ENCODE measurements around the gene RNF225.
"Not testable (repeated sequence)": the region's sequence is repeated elsewhere in the genome, so short reads cannot be mapped to it uniquely, and the experiment has no call there.

Gene RNF225

DNA sequence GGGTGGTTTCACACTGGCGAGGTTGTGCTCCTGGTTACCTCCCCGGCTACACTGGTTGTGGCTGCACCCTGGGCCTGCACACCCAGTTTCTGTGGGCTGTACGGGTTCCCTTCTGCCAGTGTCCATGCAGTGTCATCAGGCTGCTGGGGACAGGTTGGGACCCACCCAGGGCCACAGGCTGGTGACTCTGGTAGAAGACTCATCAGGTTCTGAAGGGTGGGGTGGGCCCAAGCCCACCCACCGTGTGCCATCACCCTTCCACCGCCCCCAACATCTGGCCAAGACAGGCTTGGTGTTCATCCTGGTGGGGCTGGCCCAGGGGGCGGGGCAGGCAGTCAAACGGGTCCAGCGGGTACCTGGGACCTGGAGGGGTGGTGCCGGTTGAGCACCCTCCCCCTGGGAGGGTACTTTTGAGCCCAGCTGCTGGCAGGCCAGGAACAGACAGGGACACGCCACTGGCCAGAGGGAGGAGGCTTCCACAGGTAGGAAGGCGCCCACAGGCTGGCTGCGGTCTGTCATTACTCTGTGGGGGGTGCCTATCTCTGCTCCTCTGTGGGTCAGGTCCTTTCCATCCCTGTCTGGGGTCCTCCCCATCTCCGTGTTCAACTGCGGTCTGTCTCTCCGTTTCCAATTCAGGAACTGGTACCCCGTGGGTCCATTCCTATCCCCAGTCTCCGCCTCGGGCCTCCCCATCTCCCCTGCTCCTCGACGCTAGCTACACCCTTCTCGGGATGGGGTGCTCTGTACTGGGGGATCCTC lies at the start of gene RNF225:
RNF225 (plus strand) TSS at position 437 of the 759 bp plus-strand sequence. CDS start 434 bp downstream, outside the sequence.
- no peak for DNase-seq

DNA sequence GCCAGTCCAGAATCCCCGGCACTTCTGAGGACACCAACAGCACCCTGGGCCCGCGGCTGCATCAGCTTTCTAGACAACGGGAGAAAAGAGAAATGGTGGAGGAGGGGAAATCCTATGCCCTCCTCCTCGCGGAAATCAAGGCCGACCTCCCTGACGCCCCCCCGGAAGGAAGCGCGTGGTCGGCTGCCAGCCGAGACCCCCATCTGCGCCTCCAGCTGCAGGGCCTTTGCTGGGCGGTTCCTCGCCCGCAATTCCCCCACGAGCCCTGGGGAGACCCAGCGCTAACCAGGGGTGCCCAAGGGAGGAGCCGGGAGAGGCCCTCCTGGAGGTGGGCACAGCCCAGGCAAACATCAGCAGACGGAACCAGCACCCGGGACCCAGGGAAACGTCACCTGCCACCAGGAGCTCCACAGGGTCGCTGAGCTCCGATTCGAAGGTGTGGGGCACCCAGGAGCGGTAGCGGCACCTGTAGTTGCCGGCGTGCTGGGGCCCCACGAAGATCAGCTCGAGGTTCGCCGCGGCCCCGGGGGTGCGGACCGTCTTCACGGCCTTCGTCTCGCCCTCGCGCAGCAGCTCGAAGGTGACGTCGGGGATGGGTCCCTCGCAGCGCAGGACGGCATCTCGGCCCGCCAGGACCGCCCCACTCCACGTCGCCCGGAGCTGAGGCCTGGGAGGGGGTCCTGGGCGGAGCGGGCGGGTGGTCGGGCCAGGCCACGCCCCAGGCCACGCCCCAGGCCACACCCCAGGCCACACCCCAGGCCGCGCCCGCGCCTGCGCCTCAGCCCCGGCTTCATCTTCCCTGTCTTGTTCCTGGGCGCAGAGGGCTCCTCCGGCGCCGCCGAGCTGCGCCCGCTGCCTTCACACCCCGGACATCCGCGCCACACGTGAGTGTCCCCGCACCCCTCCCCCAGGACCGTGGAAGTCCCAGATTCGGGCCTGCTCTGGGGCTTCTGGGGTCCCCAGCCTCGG lies 48.2 kb upstream of the RNF225 start:
- DNase-seq, result peak; percentile 41

DNA sequence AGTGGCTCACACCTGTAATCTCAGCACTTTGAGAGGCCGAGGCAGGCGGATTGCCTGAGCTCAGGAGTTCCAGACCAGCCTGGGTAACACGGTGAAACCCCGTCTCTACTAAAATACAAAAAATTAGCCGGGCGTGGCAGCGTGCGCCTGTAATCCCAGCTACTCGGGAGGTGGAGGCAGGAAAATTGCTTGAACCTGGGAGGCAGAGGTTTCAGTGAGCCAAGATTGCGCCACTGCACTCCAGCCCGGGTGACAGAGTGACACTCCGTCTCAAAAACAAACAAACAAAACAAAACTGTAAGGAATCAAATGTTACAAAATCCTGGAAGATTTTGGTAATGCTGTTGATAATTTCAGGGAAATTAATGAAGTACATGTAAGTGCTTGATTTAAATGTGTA lies 47.4 kb upstream of the RNF225 start:
- DNase-seq, result not testable (repeated sequence)

DNA sequence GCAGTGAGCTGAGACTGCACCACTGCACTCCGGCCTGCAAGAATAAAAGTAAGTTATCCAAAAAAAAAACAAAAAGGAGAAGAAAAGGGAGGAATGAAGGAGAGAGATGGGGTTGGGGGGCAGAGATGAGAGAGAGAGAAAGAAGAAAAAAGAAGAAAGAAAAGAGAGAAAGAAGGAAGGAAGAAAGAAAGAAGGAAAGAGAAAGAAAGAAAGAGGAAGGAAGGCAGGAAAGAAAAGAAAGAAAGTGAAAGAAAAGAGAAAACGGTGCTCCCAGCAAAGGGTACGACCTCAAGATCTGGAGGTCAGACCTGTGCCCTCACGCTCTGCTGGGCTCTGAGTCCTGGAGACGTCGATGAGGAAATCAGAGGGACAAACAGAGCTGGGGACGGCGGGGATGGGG lies 45.9 kb upstream of the RNF225 start:
- DNase-seq, result no peak

DNA sequence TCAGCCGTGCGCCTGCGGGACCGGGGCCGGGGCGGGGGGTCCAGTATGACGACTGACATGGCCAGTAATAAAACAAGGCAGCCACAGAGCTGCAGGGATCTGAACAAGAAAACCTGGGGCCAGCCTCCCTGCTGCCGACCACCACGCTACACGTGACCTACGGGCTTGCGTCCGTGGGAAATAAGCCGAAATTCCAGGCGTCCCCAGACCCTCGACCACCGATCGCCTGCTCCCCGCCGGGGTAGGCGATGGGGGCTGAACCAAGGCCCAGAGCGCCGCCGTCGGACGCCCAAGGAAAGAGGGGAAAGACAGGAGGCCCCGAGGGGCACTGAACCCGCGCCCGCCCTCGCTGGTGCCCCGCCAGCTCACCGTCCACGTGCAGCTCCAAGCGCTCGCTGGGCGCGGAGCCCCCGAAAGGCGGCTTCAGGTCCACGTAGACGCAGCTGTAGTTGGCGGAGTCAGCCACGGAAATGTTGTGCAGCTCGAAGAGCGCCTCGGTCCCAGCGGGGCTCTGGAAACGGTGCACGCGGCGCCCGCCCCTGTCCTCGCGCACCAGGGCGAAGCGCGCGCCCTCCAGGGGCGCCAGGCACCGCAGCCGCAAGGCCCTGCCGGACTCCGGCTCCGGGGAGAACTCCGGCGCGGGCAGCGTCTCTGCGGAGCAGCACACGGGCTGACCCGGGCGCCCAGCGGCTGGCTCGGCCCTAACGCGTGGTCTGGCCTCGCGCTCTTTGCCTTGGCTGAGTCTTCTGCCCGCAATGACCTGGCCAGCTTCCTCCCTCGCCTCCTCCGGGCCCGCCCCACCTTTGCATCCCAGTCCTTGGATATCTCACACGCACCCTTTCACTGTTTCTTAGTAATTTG lies 45.2 kb upstream of the RNF225 start:
- DNase-seq, result no peak

DNA sequence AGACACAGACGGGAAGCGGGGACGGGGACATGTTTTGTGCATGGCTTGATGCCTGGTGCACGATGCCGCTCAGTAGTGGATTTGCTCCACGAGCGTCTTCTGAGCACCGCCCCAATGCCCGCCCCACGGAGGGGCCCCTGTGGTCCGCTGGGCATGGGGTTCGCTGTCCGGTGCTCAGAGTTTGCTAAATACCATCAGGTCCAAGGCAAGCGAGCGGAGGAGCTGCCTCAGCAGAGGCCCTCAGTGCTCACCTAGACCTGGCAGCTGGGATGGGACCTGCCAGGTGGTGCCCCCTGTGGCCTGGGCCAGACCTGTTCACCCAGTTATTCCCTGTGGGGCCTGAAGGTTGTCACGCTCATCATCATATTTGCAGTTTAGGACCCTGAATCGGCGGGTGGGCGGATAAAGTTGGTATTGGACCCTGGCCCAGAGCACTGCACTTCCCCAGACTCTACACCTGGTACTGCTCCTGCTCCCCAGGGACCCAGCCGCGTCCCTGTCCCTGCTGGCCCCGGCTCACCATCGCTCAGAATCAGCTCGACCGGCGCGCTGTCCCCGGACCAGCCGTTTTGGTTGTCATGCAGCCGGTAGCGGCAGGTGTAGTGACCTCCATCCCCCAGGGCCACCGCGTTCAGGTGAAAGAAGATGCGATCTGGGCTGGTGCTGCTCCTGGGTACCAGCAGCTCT lies 44.4 kb upstream of the RNF225 start:
- no peak for DNase-seq

DNA sequence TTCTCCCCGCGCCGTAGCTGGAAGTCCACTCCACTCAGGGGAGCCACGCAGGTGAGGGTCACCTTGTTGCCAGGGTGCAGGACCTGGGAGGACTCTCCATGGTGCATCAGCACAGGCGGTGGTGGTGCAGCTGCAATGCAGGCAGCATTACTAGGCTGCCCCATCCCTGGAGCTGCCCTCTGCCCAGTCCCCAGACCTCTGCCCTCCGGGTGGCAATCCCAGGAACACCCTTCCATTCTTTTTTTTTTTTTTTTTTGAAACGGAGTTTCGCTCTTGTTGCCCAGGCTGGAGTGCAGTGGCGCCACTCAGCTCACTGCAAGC lies 43.9 kb upstream of the RNF225 start:
- no peak for DNase-seq

DNA sequence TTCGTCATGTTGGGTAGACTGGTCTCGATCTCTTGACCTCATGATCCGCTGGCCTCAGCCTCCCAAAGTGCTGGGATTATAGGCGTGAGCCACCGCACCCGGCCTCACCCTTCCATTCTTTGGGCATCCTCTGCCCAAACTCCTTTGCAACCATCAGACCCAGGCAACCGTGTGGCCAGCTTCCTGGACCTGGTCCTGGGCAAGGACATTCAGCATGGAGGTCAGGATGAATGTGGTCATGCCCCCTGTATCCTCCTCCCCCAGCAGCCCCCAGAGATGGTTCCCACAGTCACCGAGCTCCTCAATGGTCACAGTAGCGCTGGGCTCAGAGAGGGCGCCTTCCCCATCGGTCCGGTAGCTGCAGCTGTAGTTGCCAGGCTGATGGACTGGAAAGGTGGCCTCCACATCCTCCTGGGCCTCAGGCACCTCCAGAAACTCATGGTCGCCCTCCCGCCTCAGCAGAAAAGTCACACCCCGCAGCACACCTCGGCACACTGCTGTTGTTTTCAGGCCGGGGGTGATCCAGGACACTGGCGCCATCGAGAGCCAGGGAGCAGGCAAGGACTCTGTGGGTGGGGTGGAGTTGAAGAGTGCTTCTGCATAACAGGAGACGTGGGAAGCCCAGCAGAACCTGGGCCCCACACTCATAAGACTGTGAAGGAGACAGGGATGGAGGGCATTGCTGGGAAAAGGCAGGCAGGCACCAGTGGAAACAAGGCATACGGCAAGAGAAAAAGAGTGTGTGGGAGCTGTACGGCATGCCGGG lies 43.3 kb upstream of the RNF225 start:
- no peak for DNase-seq

DNA sequence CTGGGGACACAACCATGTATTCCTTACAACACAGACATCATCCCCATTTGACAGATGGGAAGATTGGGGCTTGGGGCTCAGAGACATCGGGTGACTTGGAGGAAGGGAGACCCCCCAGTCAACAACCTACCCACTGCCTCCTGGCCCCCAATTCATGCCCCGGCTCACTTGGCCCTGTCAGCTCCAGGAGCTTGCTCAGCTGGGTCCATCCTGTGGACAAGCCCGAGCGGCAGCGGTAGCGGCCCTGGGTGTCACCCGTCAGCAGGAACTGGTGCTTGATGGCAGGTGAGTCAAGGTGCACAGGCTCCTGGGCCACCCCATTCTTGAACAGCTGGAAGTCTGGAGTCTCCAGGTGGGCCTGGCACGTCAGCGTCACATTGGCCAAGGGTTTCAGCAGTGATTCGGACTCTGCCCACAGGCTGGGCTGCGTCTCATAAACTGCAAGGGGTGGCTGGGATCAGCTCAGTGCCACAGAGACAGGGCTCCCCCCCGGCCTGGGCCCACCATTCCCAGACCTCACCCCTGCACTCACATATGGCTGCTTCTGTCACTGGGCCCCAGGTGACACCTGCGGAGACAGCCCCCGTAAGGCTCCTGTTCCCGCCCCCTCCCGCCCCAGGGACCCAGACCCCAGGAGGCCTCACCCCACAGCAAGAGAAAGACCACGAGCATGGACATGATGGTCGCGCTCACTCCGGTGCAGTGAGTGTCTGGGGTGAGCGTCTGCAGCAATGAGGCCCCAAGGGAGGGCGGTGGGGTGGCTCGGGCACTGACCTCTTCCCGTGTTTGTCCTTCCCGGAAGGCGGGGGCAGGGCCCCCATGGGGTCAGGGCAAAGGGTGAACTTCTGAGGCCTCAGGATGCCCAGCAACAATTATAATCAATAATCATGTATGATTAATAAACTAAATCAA lies 42.4 kb upstream of the RNF225 start, which contains the start of gene A1BG:
A1BG (minus strand) TSS at position 733 of the 912 bp plus-strand sequence; CDS start at position 678, 55 bp downstream.
- DNase-seq, result no peak

DNA sequence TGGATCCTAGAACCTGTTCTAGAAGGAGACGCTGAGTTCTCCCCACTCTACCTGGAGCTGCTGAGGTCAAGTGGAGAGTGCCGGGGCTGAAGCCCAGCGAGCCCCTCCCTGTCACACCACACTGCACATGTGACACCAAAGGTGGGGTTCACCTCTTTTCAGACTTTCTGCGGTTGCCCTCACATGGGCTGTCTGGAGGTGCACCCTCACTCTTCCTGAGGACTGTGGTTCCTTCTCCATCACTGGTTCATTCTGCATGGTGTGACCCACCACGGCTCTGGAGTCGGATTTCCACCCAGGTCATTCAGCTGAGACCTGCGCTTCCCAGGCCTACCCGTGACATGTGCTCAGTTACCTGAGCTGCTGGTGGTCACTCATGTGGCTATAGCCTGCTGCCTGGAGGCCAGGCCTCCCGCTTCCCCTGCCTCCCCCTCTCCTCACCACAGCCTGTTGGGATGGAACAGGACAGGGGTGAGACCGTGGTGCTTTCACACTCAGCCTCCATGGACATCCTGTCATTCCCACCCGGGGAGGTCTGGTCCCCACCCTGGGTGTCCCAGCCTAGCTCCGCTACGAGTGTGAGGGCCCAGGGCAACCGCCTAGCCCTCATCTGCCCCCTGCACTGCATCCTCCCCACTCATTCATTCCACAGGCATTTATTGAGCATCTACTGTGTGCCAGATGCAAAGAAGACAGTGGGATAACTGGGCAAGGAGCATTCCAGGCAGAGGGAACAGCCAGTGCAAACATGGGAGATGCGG lies 41.6 kb upstream of the RNF225 start:
- no peak for DNase-seq

DNA sequence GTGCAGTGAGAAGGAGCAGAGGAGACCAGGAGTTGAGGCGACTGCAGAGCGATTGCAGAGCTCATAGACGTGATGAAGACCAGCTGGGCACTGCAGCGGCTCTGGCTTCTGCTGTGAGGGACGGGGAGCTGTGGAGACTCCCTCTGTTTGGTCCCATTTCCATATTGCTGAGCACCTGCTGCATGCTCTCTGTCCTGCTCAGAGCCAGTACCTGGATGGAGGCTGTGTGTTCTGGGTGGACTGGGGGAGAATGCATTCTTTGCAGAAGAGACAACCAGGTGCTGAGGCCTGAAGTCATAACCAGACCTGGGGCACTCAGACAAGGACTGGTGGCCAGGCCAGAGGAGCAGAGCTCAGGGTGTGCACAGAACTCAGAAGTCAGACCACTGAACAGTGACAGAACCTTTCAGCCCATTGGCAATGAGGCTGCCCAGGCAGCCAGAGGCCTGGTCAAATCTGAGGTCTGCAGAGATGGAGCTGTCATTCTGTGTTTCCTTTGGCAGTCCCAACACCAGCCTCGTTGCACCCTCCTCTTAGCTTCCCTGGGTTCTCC lies 40.9 kb upstream of the RNF225 start:
- DNase-seq, result no peak

DNA sequence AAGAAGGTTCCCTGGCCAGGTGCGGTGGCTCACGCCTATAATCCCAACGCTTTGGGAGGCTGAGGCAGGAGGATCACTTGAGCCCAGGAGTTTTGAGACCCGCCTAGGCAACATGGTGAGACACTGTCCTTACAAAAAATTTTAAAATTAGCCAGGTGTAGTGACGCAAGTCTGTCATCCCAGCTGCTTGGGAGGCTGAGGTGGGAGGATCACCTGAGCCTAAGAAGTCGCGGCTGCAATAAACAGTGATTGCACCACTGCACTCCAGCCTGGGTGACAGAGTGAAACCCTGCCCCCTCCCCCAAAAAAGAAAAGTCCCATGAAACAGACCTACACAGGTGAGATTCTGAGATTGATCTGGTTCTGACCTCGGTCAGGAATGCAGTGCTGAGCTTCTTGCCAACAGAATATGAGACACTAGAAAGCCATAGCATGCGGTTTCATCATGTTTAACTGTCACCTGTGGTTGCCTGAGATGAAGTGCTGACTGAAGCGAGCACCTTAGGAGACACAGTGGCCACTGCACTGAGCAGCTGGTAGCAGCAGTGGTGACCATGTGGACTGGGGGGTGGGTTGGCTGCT lies 40.1 kb upstream of the RNF225 start:
- DNase-seq, result no peak

DNA sequence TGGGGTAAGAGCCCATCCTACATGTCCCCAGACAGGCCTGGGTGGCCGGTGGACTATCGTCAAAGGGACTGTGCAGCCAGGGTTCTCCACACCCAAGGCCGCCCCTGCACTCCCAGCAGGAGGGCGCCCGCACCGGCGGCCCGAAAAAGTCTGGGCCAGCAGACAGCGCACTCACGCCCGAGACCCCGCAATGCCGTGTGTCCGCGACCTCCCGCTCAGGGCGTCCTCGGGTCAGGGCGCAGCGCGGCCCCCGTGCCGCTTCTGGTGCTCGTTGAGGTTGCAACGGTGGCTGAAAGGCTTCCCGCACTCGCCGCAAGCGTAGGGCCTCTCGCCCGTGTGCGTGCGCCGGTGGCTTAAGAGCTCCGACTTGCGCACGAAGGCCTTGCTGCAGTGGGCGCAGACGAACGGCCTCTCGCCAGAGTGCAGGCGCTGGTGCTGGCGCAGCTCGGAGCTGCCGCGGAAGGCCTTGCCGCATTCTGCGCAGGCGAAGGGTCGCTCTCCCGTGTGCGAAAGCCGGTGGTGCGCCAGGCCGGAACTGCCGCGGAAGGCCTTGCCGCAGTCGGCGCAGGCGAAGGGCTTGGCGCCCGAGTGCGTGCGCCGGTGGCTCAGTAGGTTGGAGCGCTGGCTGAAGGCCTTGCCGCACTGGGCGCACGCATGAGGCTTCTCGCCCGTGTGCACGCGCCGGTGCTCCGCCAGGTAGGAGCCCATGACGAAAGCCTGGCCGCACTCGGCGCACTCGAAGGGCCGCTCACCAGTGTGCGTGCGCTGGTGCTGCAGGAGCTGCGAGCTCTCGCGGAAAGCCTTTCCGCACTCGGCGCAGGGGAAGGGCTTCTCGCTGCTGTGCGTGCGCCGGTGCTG lies 39.3 kb upstream of the RNF225 start:
- no peak for DNase-seq

DNA sequence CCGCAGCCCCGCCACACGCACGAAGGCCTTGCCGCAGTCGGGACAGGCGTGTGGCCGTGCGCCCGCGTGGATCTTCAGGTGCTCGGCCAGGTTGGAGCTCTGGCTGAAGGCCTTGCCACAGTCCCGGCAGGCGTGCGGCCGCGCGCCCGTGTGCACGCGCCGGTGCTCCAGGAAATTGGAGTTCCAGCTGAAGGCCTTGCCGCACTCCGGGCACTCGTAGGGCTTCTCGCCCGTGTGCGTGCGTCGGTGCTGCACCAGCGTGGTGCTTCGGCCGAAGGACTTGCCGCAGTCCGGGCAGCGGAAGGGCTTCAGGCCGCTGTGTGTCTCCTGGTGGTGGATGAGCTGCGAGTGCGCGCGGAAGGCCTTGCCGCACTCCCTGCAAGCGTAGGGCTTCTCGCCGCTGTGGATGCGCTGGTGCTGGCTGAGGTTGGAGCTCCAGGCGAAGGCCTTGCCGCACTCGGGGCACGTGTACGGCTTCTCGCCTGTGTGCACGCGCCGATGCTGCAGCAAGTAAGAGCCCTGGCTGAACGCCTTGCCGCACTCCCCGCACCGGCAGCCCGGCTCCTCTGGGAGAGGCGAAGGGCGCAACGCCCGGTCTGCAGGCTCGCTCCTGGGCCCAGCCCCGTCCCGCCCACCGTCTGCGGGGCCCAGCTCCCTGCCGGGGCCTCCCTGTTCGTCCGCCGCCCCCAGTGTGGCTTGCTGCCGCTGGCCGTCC lies 38.5 kb upstream of the RNF225 start:
- no peak for DNase-seq

DNA sequence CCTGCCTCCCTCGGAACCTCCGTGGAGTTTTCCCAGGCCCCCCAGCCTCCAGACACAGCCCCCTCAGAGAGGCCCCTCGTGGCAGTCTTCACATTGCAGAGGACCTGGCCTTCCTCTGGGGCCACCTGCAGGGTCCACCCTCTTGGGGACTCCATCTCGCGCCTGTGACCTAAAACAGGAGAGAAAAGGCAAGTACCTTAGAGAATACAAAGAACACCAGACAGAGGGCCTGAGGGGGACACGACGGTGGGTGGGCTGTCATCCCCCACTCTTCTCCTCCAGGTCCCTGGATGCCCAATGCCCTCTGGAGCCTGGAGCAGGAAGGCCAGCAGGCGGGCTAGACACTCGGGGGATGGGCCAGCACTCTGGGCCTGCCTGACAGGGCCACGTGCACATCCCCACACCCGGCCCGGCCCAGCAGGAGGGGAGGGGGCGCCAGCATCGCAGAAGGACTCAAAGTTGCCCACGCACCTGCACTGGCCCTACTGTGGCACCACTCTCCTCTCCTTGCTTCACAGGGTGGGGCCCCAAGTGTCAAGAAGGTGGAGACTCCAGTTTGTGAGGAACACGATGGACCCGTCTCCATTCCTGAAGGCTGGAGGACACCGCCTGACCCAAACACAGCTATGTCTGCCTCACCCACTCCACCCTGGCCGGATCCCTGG lies 37.8 kb upstream of the RNF225 start:
- no peak for DNase-seq

DNA sequence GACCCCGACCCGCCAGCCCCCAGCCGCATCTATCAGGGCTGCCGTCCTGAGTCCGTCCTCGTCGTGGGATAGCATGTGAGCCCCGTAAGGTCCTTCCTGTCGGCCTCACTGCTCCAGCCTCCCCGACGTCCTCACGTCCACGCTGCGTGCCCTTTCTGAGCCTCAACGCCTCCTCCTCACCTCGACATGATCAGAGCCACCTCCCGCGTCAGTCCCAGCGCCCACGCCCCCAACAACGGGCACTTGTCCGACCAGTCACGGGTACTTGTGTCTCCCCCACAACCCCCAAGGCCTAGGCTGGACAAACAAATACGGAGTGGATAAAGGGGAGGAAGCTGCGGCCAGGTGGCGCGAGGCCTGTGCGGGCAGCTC lies 33.6 kb upstream of the RNF225 start:
- DNase-seq, result no peak
